Measurements from ENCODE around the gene ETS1. TPM values are rescaled to one million over a fixed set of nuclear protein-coding genes. Genes with fewer than 3 reads are reported as not detected.

ETS1 gene
- total RNA-seq, 1 donor from 2014 or later = 0.54 TPM

GRCh38 chr11:128477278-128477677, 110.1 kb downstream of the ETS1 start:
- no peak for DNase-seq (ENCODE audit: low spot score)
- no peaks in the 10 kb centered on the region for H3K9me3 Mint-ChIP-seq
- Histone ChIP-seq H3K9me3 (ENCODE audit: low read depth) (no peaks in the 10 kb centered on the region), H4K20me1 (ENCODE audit: low read depth) (no peaks in the 10 kb centered on the region), H3K79me2 (ENCODE audit: low read depth) (no peaks in the 10 kb centered on the region), H3K4me3 (no peak overlapping the region), H3K4me2 (no peak overlapping the region), H3K27me3 (no peaks in the 10 kb centered on the region), H3F3A (ENCODE audit: low read depth) (peaks cover 13% of the 10 kb centered on the region), H3K36me3 (no peaks in the 10 kb centered on the region), H2AFZ (replicated peaks) (no peak overlapping the region), H3K4me1 (peaks cover 19% of the 10 kb centered on the region), H3K9ac (no peak overlapping the region), H3K27ac (no peak overlapping the region)
- H3K36me3 Mint-ChIP-seq = no peaks in the 10 kb centered on the region
- no peak overlapping the region for H3K4me3 Mint-ChIP-seq
- peaks cover 10% of the 10 kb centered on the region for H3K27me3 Mint-ChIP-seq (ENCODE audit: insufficient read depth, low read depth)
- peaks cover 27% of the 10 kb centered on the region for H3K4me1 Mint-ChIP-seq
- TF ChIP-seq, protein P1, sequence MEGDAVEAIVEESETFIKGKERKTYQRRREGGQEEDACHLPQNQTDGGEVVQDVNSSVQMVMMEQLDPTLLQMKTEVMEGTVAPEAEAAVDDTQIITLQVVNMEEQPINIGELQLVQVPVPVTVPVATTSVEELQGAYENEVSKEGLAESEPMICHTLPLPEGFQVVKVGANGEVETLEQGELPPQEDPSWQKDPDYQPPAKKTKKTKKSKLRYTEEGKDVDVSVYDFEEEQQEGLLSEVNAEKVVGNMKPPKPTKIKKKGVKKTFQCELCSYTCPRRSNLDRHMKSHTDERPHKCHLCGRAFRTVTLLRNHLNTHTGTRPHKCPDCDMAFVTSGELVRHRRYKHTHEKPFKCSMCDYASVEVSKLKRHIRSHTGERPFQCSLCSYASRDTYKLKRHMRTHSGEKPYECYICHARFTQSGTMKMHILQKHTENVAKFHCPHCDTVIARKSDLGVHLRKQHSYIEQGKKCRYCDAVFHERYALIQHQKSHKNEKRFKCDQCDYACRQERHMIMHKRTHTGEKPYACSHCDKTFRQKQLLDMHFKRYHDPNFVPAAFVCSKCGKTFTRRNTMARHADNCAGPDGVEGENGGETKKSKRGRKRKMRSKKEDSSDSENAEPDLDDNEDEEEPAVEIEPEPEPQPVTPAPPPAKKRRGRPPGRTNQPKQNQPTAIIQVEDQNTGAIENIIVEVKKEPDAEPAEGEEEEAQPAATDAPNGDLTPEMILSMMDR (IDR thresholded peaks at IDR 0.05) = no peak
- TF ChIP-seq EZH2phosphoT487 (IDR thresholded peaks at IDR 0.05) (no peak), EZH2 (IDR thresholded peaks at IDR 0.05) (no peak)
- no peak overlapping the region for H3K27ac Mint-ChIP-seq

GRCh38 chr11:128476729-128477128, 110.6 kb downstream of the ETS1 start:
- Mint-ChIP-seq H3K4me3 (no peak overlapping the region), H3K36me3 (no peaks in the 10 kb centered on the region), H3K27me3 (ENCODE audit: insufficient read depth, low read depth) (peaks cover 10% of the 10 kb centered on the region), H3K27ac (no peak overlapping the region), H3K4me1 (peaks cover 31% of the 10 kb centered on the region), H3K9me3 (no peaks in the 10 kb centered on the region)
- Histone ChIP-seq H4K20me1 (ENCODE audit: low read depth) (no peaks in the 10 kb centered on the region), H3K27ac (no peak overlapping the region), H3F3A (ENCODE audit: low read depth) (peaks cover 13% of the 10 kb centered on the region), H3K4me2 (no peak overlapping the region), H3K79me2 (ENCODE audit: low read depth) (no peaks in the 10 kb centered on the region), H3K27me3 (no peaks in the 10 kb centered on the region), H3K36me3 (no peaks in the 10 kb centered on the region), H3K4me3 (no peak overlapping the region), H3K4me1 (peaks cover 19% of the 10 kb centered on the region), H3K9me3 (ENCODE audit: low read depth) (no peaks in the 10 kb centered on the region), H2AFZ (replicated peaks) (no peak overlapping the region), H3K9ac (no peak overlapping the region)
- TF ChIP-seq EZH2phosphoT487 (IDR thresholded peaks at IDR 0.05) = no peak
- no peak for TF ChIP-seq EZH2 (IDR thresholded peaks at IDR 0.05)
- TF ChIP-seq, protein P1 (IDR thresholded peaks at IDR 0.05) = no peak
- no peak for DNase-seq (ENCODE audit: low spot score)

DNA sequence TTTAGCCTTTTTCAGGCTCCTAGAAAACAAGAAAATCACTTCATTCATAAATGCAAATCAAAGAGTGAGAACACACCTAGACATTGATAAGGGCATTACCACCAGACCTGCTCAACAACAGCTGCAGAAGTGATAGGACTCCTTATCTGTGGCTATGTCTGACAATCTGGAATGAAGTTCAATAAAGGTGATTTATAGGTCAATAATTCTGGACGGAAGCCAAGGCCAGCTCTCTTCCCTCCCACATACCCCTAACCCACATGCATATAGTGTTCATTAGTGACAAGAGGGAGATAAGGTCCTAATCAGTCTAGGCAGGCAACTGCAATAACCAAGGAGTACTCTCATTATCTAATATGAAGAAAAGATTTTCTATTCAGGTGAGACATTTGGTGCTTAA, 111.3 kb downstream of the ETS1 start:
- H3K27ac Mint-ChIP-seq = no peak overlapping the region
- Histone ChIP-seq H3K4me1 (peaks cover 19% of the 10 kb centered on the region), H3K4me2 (no peak overlapping the region), H3K4me3 (no peak overlapping the region), H3F3A (ENCODE audit: low read depth) (peaks cover 13% of the 10 kb centered on the region), H3K79me2 (ENCODE audit: low read depth) (no peaks in the 10 kb centered on the region), H3K9me3 (ENCODE audit: low read depth) (no peaks in the 10 kb centered on the region), H4K20me1 (ENCODE audit: low read depth) (no peaks in the 10 kb centered on the region), H3K27ac (no peak overlapping the region), H3K9ac (no peak overlapping the region), H3K27me3 (no peaks in the 10 kb centered on the region), H2AFZ (replicated peaks) (no peak overlapping the region), H3K36me3 (no peaks in the 10 kb centered on the region)
- no peaks in the 10 kb centered on the region for H3K36me3 Mint-ChIP-seq
- H3K4me3 Mint-ChIP-seq = no peak overlapping the region
- DNase-seq (ENCODE audit: low spot score) = no peak
- TF ChIP-seq EZH2phosphoT487 (IDR thresholded peaks at IDR 0.05) (no peak), EZH2 (IDR thresholded peaks at IDR 0.05) (no peak)
- TF ChIP-seq, protein P1 (IDR thresholded peaks at IDR 0.05) = no peak
- peaks cover 10% of the 10 kb centered on the region for H3K27me3 Mint-ChIP-seq (ENCODE audit: insufficient read depth, low read depth)
- H3K9me3 Mint-ChIP-seq = no peaks in the 10 kb centered on the region
- peaks cover 35% of the 10 kb centered on the region for H3K4me1 Mint-ChIP-seq
